ENCODE measurements around the gene DNLZ. TPM values are rescaled to one million over a fixed set of nuclear protein-coding genes. Genes with fewer than 3 reads are reported as not detected.

Gene DNLZ
- total RNA-seq, 1 experiment from 2014 or later = 9.1 TPM

DNA sequence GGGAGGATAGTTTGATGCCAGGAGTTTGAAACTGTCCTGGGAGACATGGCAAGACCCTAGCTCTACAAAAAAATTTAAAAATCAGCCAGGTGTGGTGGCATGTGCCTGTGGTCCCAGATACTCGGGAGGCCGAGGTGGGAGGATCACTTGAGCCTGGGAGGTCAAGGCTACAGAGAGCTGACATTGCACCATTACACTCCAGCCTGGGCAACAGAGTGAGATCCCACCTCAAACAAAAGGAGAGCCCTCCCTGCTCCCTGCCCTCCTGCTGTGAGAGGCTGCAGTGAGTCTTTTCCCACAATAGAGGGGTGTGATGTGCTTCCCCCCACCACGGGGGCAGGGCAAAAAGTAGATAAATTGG is 49.5 kb downstream of the DNLZ start:
- Histone ChIP-seq H3K27me3 (ENCODE audit: insufficient read depth, low read depth) (peaks cover 7% of the 10 kb centered on the region; the same call in 1 of the 2 replicates), H3K9me3 (ENCODE audit: insufficient read depth, low read depth) (no peaks in the 10 kb centered on the region), H3K79me2 (ENCODE audit: low read depth) (no peaks in the 10 kb centered on the region), H3K36me3 (ENCODE audit: low read depth) (no peaks in the 10 kb centered on the region), H3K27ac (no peak overlapping the region), H3K9me2 (ENCODE audit: insufficient read depth) (no peaks in the 10 kb centered on the region), H3K4me3 (no peak overlapping the region), H3K4me1 (replicated peaks; ENCODE audit: insufficient read depth) (peaks cover 10% of the 10 kb centered on the region), H4K20me1 (ENCODE audit: insufficient read depth) (no peaks in the 10 kb centered on the region), H2AFZ (no peak overlapping the region), H3K4me2 (no peak overlapping the region), H3F3A (ENCODE audit: insufficient read depth, low read depth) (peaks cover 6% of the 10 kb centered on the region; the same call in 1 of the 2 replicates)
- ChIA-PET CTCF (no interaction called here), POLR2A (ENCODE audit: unreplicated experiment) (no interaction called here)
- intact Hi-C loops (cut with micrococcal nuclease; ENCODE audit: unreplicated experiment) = loop anchor here (5.0 to 10.0 kb wide), 2 partner anchors 58 to 321 kb away; partner anchors contain the start of gene CARD9
- no TSS peak for BruUV-seq (replicated peaks)
- no peak for DNase-seq
- no peak for TF ChIP-seq EZH2 (IDR thresholded peaks at IDR 0.05; ENCODE audit: low read depth)

- ChIA-PET CTCF (interaction anchor here (0.6 to 1.0 kb wide), 3 partner anchors 10 to 312 kb away, joined by 3 to 4 read pairs (median 3); no protein-coding TSS in a partner anchor), POLR2A (ENCODE audit: unreplicated experiment) (no interaction called here)
- H3F3A ChIP-seq (ENCODE audit: insufficient read depth, low read depth) = peaks cover 11% of the 10 kb centered on the region
Measured at GRCh38 chr9:136313111-136314055, 50.2 kb downstream of the DNLZ start.

DNA sequence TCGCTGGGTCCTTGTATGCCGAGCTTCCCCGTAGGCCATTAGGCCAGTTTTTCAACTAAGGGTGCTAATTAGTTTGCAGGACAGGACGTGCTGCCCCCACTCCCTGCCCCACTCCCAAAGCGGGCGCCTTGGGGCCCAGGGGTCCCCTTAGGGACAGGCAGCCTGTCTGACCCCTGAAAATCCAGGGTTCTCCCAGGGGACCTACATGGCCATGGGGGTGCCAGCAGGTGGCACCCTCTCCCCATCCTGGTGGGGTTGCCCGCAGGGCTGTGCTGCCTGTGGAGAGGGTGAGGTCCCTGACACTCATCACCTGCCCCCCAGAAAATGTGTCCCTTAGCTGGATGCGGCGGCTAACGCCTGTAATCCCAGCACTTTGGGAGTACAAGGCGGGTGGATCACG is 51.1 kb downstream of the DNLZ start:
- CTCF ChIA-PET = interaction anchor here (0.8 to 1.0 kb wide), 2 partner anchors 11 to 313 kb away, joined by 3 to 4 read pairs; no protein-coding TSS in a partner anchor
- peaks cover 17% of the 10 kb centered on the region for H3F3A ChIP-seq (ENCODE audit: insufficient read depth, low read depth)
- peaks cover 7% of the 10 kb centered on the region; the same call in 1 of the 2 replicates for H3K27me3 ChIP-seq (ENCODE audit: insufficient read depth, low read depth)
- H3K79me2 ChIP-seq (ENCODE audit: low read depth) = no peaks in the 10 kb centered on the region
- no TSS peak for BruUV-seq (replicated peaks)
- H3K36me3 ChIP-seq (ENCODE audit: low read depth) = no peaks in the 10 kb centered on the region
- peaks cover 10% of the 10 kb centered on the region for H3K4me1 ChIP-seq (replicated peaks; ENCODE audit: insufficient read depth)
- intact Hi-C loops (cut with micrococcal nuclease; ENCODE audit: unreplicated experiment) = loop anchor here (1.0 to 10.0 kb wide), 4 partner anchors 60 to 322 kb away; partner anchors contain the start of genes CARD9 and SNAPC4
- H3K4me2 ChIP-seq = no peak overlapping the region
- no peak overlapping the region for H3K27ac ChIP-seq
- POLR2A ChIA-PET (ENCODE audit: unreplicated experiment) = no interaction called here
- TF ChIP-seq, protein P1, sequence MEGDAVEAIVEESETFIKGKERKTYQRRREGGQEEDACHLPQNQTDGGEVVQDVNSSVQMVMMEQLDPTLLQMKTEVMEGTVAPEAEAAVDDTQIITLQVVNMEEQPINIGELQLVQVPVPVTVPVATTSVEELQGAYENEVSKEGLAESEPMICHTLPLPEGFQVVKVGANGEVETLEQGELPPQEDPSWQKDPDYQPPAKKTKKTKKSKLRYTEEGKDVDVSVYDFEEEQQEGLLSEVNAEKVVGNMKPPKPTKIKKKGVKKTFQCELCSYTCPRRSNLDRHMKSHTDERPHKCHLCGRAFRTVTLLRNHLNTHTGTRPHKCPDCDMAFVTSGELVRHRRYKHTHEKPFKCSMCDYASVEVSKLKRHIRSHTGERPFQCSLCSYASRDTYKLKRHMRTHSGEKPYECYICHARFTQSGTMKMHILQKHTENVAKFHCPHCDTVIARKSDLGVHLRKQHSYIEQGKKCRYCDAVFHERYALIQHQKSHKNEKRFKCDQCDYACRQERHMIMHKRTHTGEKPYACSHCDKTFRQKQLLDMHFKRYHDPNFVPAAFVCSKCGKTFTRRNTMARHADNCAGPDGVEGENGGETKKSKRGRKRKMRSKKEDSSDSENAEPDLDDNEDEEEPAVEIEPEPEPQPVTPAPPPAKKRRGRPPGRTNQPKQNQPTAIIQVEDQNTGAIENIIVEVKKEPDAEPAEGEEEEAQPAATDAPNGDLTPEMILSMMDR (conservative IDR thresholded peaks at IDR 0.05) = peak; percentile 77
- no peak for TF ChIP-seq EZH2 (IDR thresholded peaks at IDR 0.05; ENCODE audit: low read depth)
- no peak overlapping the region for H2AFZ ChIP-seq
- H4K20me1 ChIP-seq (ENCODE audit: insufficient read depth) = no peaks in the 10 kb centered on the region
- DNase-seq = peak in 1 of 2 experiments; percentile 69
- H3K9me3 ChIP-seq (ENCODE audit: insufficient read depth, low read depth) = no peaks in the 10 kb centered on the region
- no peak overlapping the region for H3K4me3 ChIP-seq
- no peaks in the 10 kb centered on the region for H3K9me2 ChIP-seq (ENCODE audit: insufficient read depth)

More at GRCh38 chr9:136313111-136314055, 50.2 kb downstream of the DNLZ start:
- H2AFZ ChIP-seq = no peak overlapping the region
- H3K4me2 ChIP-seq = no peak overlapping the region
- H3K27me3 ChIP-seq (ENCODE audit: insufficient read depth, low read depth) = peaks cover 7% of the 10 kb centered on the region; the same call in 1 of the 2 replicates
- no peak overlapping the region for H3K4me3 ChIP-seq
- H3K4me1 ChIP-seq (replicated peaks; ENCODE audit: insufficient read depth) = peaks cover 10% of the 10 kb centered on the region
- DNase-seq = no peak
- no peak overlapping the region for H3K27ac ChIP-seq
- TF ChIP-seq, protein P1 (conservative IDR thresholded peaks at IDR 0.05) = no peak
- TF ChIP-seq EZH2 (IDR thresholded peaks at IDR 0.05; ENCODE audit: low read depth) = no peak
- no peaks in the 10 kb centered on the region for H4K20me1 ChIP-seq (ENCODE audit: insufficient read depth)
- H3K9me2 ChIP-seq (ENCODE audit: insufficient read depth) = no peaks in the 10 kb centered on the region
- BruUV-seq (replicated peaks) = no TSS peak
- intact Hi-C loops (cut with micrococcal nuclease; ENCODE audit: unreplicated experiment) = loop anchor here (2.0 to 10.0 kb wide), 3 partner anchors 59 to 321 kb away; partner anchors contain the start of gene CARD9
- no peaks in the 10 kb centered on the region for H3K9me3 ChIP-seq (ENCODE audit: insufficient read depth, low read depth)
- no peaks in the 10 kb centered on the region for H3K36me3 ChIP-seq (ENCODE audit: low read depth)
- H3K79me2 ChIP-seq (ENCODE audit: low read depth) = no peaks in the 10 kb centered on the region
